Measurements from ENCODE around the gene VCAN.

Gene VCAN

DNA sequence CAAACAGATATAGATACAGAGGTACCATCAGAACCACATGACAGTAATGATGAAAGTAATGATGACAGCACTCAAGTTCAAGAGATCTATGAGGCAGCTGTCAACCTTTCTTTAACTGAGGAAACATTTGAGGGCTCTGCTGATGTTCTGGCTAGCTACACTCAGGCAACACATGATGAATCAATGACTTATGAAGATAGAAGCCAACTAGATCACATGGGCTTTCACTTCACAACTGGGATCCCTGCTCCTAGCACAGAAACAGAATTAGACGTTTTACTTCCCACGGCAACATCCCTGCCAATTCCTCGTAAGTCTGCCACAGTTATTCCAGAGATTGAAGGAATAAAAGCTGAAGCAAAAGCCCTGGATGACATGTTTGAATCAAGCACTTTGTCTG, 69.2 kb downstream of the VCAN start:
- DNase-seq = no peak

DNA sequence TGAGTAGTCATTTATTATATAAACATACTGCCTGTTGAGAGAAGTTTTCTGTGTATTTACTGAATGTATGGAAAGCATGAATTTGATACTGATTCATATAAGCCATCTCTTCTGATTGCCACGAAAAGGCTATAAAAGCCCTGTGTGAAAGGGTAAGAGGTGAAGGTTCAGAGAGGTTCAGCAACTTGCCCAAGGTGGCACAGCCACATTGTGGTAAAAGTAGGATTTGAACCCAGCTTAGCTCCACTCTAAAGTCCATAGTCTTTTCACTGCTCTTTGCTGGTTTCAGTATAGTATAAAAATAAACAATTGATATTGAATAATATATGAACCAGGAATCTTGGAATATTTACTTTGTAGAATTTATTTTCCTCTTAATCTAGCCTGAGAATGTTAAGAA, 71.3 kb downstream of the VCAN start:
- no peak for DNase-seq

DNA sequence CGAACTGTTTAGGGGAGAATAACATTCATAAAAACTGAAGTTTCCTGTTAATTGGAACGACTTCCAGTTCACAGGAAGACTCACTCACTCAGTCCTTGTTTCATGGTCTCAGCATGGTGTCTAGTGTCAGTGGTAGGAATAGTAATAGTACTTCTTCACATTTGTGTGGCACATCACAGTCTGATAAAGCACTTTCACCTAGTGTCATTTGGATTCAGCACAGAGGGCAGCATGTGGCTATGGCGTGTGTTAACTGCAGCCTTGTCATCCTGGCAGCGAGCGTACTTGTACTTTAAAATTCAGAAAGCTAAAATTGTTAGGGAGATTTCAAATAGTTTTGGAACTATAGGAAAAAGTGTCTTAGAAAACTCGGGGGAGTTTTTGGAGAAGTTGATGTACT, 72.4 kb downstream of the VCAN start:
- no peak for DNase-seq

DNA sequence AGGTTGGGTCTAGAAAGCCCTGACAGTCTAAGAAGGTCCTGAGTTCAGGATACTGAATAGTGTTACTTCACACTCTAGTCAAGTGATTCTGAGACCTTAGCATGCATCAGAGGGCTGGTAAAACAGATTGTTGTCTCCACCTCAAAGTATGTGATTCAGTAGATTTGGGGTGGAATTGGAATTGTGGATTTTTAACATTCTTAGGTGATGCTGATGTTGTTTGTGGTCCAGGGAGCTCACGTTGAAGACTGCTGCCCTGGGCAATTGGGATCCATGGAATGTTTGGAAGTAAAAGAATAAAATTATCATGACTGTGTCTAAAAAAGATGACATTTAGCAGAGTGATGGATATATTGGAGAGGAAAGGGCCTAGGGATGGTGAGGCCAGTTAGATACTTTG, 75.6 kb downstream of the VCAN start:
- DNase-seq = no peak

DNA sequence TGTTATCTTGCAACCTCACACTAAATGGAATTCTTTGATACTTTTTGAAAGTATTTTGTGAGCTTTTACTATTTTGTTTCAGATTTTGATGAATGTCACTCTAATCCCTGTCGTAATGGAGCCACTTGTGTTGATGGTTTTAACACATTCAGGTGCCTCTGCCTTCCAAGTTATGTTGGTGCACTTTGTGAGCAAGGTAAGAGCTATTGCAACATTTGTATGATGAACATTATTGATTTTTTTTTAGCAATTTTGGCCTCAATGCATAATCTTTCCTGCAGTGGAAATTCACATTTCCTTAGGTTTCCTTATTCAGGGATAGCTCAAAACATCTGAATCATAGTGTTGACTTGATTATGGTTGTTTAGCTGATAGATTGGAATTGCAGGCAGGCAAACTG, 76.3 kb downstream of the VCAN start:
- DNase-seq = no peak

DNA sequence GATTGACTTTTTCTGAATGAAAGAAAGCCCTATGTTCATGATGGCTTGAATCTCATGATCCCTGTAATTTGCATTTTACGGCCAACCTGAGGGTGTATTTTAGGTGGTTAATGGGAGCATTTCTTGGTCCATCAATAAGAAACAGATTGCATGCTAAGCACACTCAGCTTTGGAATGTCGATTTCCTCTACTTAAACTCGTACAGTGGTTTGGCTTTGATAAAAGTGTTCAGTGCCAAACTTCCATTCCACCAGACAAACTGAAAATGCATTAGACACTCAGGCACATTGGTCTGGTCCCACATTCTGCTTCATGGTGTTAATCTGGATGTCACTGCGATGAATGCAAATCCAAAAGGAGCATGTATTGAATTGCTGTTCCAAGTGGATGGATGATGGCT, 77.0 kb downstream of the VCAN start:
- DNase-seq = no peak

DNA sequence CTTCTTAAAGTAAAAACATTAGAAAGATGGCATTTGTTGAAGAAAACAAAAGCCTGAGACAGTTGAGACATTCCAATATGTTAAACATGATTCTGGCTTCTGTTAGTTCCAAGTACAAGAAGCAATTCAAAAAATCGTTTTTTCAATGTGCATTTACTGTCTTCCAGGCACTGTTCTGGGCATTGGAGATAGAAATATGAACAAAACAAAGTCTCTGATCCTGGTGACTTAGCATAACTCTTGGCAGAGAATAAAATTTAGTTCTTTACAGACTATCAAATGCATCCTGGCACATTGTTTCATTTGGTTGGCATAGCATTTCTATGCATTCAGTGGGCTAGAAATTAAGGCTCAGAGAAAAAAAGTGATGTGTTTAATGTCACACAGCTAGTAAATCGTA, 77.5 kb downstream of the VCAN start:
- no peak for DNase-seq

DNA sequence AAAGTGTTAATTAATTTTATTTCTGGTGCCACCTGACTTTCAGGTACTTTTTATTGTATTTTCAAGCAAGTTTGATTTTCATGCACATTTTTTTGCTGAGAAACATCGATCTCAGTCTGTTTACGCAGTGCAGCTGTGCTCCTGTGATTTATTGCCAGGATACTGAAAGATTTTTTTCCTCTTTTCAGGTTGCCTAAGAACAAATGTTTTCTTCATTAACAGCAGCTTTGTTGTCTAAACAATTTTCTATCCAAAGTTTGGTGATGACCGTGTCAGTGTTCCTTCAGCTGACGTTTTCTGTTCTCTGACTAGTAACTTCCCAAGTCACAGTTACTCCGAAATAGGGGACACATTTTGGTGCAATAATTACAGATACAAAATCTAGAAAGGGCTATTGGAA, 78.1 kb downstream of the VCAN start:
- no peak for DNase-seq

DNA sequence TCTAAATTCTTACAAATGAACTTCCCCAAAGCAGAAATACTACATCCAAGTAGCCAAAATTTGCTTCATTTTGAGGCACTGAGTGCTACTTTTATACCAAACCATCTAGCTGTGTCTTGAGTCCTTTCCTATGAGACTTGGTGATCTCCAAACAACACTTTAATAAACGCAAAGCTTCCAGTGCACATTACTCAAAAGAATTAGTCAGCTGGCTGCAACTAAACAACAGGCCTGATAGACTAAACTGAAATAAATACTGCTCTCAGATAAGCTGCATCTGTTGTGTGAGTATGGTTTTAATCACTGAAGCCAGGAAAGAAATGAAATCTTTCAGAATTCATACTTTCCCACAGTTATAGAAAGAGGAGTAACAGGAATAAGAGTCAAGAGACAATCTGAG, 80.3 kb downstream of the VCAN start:
- no peak for DNase-seq

DNA sequence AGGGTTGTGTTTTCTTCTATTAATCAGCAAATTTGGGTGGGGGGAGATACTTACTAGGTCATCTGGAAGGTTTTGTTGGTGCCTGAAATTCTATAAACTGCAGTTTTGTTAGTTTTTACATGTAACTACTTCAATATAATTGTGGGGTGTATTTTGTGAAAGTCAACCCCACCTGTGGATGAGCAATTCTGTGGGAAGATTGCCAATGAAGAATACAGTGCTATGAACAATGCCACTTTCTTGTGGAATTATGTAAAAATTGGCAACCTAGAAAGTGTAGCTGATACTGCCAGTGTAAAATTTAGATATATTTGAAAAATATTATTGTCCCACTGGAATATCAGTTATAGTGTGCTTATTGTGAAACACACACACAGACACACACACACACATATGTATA, 80.7 kb downstream of the VCAN start:
- no peak for DNase-seq

DNA sequence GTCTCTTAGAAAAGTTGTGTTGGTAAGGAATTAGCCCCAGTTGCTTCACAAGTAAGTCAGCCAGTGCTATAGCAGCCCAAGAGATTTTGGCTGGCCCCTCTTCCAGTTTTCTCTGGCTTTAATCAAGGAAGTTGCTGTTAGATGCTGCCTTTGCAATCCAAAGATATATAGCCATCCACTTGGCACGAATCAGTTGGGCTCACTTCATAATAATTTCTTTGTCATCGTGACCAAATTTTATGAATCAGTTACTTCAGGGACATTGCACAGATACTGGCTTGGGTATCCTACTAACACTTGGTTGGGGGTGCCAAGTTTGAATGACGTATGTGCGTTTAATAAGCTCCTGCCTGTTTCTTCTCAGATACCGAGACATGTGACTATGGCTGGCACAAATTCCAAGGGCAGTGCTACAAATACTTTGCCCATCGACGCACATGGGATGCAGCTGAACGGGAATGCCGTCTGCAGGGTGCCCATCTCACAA, 81.5 kb downstream of the VCAN start:
- DNase-seq = no peak

DNA sequence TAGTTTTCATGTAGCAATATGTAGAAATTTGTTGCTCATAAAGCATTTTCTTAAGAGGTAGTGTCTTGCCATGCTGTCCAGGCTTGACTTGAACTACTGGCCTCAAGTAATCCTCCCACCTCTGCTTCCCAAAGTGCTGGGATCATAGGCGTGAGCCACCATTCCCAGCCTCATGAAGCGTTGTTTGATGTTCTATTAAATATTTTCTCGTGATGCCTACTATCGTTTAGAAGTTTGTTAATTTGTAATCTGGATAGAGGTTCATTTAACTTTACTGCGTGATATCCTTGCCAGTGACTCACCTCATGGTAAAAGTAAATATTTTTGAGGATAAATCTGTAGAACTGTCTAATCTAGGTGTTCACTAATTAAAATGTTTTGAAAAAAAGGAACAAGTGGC, 82.6 kb downstream of the VCAN start:
- DNase-seq = no peak

DNA sequence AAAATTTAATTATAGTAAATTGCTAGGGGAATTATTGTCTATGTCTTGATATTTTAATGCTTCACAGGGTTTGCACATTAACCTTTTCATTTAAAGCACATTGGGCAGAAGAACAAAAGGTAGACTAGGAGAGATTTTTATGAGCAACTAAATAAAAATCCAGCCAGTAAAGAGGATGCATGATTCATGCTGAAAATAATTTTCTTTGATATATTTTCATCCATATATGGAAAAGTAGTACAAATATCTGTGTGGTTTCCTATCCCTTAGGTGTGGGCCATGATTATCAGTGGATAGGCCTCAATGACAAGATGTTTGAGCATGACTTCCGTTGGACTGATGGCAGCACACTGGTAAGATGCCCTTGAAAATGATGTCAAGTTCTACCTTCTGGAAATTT, 83.1 kb downstream of the VCAN start:
- no peak for DNase-seq

DNA sequence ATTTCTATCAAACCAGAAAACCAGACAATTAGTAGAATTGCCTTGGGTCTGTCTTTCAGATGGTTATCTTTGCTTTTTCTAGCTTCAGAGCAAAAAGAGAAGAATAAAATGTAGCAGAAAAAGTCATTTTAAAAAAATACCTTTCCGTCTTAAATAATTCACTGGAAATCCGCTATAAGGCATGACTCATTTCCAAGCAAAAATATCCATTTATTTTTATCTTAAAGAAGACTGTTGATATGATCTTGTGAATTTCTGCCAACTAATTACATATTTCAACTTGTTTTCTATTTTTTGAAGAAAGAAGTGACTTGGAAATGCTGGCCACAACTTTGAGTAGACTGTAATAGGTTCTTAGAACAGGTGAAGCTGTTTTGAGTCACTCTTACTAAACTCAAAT, 83.7 kb downstream of the VCAN start:
- no peak for DNase-seq

DNA sequence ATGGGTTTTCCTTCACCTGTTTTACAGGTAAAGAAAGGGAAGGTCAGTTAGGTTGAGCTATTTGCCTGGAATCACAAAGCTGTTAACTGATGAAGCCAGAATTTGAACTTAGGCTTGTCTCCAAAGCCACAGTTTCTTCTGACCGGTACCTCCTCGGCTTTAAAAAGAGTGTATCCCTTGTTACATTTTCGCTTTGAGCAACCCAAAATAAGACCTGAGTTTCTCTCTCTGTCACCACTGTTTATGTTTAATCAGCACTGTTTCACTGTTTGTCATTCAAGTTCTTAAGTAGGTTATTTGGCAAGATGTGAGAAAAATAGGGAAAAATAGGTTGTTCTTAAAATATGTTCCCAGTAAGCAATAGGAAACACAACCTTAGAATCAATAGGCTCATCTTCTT, 84.6 kb downstream of the VCAN start:
- no peak for DNase-seq

DNA sequence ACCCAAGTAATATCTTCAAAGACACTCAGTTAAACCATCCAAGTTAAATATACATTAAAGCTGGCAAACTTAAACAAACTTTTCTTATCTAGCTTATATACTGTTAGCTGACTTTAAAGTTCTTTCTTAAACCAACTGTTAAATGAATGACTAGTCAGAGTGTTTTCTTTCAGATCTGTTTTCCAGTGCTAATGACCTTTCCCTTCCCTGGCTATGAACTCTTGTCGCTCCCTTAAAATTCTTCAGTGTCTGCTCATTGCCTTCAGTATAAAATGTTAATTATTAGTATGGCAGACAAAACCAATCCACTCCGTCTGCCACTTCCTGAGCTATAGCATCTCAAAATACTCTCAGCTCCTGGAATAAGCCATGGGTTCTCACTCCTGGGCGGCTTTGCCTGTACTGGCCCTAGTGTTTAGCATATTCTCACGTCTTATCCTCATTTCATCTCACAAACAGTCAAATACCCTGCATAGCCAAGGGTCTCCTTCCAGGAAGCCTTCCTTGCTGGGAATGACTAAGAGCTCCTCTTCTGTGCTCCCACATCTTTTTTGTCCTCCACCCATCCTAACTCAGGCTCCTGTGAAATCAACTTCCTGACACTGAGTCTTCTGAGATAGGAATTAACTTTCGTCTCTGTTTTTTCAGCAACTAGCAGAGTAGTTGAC, 87.7 kb downstream of the VCAN start:
- DNase-seq = no peak

DNA sequence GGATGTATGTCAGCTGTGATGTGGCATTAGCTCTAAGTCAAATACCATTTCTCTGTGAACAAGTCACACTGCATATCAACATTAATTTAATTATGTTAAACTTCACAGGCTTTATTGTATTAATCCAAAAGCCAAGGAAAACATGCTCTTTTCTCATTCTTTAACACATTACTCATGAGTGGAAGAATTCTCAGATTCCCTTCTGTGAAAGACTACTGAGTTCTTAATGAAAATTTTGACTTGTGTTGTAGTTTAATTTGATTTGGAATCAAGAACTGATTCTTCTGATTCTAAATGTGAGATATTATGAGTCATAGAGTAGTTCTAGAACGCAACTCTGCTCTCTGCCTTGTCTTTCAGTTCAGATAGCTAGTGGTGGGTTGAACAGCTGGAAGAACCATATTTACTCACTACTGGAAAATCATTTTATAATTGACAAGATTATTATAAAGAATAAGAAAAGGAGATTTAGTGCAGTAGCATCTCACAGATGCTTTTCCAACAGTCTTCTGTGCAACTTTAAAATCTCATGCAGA, 90.6 kb downstream of the VCAN start:
- DNase-seq = no peak

DNA sequence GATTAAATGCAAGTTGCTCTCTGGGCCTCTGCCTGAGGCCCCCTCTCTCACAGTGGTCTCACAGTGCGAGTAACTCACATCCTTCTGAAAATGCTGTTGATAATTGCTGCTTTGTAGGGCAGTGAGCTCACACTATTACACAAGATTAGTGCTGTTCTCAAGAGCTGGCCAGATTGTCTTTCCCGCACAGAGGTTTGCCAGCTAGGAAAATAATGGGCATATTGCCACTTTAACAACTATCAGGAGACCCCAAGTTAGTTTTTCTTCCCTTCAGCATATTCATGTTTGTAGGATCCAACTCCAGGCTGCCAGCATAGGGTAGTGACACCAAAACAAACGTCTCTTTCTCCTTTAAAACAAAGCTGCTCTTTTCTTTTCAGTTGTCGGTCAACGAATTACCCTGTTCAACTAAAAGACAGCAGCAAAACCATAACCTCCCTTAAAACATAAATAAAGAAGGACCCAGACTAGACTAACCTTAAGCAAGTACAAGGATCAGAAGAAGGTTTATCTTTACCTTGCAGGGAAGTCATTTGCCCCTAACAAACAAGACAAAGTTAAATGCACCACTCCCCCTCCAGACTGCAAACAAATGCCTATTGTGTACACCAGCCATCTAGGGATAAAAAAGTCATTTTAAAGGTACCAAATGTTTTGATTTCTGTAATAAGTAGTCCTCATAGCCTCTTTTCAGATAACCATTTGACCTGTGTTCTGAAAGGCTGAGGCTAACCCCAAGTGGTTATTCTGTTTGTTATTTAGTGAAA, 91.4 kb downstream of the VCAN start:
- DNase-seq = no peak

DNA sequence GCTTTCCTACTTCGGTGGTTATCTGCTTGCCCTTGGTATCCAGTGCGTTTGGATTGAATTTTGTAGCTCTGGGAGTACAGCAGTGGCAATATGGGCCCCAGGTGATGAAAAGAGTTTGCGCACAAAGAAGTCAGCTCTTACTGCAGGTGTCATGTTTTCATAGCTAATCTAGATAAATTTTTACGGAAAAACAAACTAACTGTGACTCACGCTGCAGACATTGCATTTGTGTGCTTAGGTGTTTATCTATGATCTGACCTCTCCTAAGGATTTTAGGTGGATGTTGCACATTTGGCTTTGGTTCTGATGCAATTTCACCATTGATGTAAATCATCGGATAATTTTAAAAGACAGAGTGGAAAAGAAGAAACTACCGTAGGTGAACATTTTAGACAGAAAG, 92.1 kb downstream of the VCAN start:
- no peak for DNase-seq

DNA sequence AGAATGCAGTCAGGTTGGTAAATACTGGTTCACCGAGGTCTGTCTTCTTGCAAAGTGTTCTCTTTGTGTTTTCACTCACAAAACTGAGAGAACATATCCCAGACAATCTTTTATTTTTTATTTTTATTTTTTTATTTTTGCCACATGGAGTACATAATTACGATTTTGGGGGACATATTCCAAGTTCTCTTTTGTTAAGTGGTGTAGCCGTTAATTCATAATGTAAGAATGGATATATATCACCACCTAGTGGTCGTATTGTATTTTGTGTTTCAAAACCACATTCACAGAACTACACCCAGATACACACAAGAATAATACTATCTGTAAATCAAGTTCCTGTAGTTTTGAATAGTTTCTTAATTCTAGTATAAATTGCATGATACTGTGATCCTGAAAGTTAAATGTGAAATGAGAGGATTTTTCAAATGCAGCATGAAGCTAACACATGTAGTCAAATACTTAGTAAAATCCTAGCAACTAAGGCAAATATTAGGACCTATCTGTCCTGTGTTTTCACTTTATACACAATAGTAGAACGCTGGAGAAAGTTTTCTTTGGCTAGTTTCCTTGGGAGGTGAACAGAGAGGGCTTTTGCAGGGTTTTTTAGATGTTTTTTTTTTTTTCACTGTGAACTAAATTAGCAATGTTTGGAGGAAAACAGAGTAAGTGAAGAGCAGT, 92.7 kb downstream of the VCAN start:
- no peak for DNase-seq

DNA sequence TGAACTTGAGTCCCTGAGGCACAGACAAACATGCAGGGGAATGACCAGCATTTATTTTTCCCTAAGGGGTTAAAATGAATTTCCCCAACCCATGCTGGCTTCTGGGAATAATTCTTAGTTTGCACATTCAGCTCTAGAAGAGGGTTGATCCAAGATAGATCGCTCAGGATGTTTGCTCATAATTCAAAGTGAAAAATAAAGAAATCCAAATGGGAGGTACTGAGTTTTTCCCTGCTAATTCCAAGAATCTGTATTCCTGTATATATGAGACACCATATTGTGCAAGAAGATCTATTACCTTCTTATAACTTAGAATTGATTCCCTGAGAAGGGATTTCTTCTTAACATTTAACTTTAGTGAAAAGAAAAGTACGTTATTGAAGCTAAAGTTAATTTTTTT, 96.2 kb downstream of the VCAN start:
- DNase-seq = no peak

DNA sequence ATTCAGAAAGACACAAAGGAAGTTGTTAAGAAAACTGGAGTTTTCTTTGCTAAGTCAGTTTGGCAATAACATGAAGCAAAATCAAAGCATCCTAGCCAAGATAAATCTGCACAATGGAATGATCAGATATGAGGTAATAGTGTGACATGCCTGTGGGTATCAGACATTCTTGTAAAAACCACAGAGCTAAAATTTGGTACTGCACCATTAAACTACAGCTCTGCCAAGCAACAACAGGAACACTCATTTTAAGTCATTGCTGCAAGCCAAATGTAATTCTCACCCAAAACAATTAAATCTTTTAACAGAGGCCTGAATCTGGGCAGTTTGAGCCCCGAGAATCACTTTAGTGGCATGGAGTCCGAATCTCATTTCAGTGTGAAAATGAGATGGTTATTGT, 96.6 kb downstream of the VCAN start:
- no peak for DNase-seq

DNA sequence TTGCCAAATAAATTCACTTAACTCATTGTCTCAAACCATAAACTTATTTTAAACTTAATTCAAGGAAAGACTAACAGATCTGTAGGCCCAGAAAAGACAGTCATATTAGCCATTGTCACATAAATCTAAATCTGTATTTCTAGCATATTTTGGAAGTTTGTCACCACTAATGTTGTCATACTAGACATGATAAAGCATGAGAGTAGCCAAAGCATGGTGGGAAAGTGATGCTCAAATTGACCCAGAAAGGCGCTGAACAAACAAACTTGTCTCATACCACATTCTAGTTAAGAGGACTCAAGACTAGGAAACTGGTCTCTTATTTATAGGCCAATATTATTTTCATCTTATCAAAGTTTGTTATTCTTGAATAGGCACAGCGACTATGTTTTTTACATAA, 99.4 kb downstream of the VCAN start:
- no peak for DNase-seq

DNA sequence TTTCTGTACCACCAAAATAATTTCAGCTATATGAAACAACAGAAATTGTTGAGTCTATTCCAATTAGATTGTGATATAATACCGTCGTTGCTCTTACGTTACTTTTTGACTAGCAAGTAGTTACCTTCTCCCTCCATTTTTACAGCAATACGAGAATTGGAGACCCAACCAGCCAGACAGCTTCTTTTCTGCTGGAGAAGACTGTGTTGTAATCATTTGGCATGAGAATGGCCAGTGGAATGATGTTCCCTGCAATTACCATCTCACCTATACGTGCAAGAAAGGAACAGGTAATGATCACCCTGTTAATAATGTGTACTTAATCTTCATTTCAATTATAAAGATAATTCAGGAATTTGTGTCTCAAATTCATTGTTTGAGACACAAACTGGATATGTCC, 100.7 kb downstream of the VCAN start:
- no peak for DNase-seq
